ENCODE data around the gene KRTAP4-4.

KRTAP4-4 gene

DNA sequence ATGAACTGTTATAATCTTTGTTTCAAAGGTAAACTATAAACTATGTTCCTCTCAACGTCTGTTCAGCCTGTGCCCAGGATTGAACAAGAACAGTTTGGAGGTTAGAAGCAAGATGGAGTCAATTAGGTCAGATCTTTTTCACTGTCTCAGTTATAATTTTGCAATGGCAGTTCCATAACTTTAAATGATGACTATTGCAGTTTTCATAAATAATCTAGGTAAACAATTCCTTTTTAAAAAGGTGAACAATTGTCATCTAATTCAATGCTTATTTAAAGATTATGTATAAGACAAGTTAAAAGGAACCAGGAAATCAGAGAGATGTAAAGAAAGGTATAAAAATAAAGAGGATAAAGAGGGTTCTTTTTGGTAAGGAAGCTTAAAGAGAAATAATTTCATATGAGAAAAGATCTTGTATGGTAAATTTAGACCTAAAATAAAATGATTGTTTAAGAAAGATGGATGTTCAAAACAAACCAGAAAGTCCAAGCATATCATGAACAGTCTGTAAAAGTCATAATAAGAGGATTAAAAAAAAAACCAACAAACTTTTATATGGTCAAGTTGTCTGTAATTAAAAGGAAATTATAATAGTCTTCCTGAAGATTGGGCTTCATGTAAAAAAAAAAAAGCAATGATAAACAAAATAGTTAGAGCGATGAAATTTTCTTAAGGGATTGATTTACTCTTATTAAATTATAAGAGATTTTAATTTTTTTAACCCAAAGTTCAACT, 49.2 kb downstream of the KRTAP4-4 start:
- no peak for DNase-seq (ENCODE audit: low read depth)

Measured in activated T-cell treated with anti-CD3 and anti-CD28 coated beads for 24 hours (primary cell).